Astrocyte (in vitro differentiated cells and primary cell): ENCODE results near the gene DACH2.

Experiments
- CTCF ChIP-seq: IDR thresholded peaks from 2 replicates; pipeline ENCODE4 v1.5.1; 2011; ENCODE audit warnings: low read depth, mild to moderate bottlenecking, inconsistent platforms, low read length, moderate library complexity; ENCODE audit not compliant: insufficient read depth
- EZH2 ChIP-seq: IDR thresholded peaks from 2 replicates; pipeline ENCODE4 v1.6.1; 2012; ENCODE audit warnings: mild to moderate bottlenecking, low read length, inconsistent platforms; ENCODE audit not compliant: insufficient read depth

- TF ChIP-seq CTCF: no peak
- TF ChIP-seq EZH2: no peak
These were observed 431.5 kb downstream of the DACH2 start for GRCh38 chrX:86579777-86580176.
